Activated CD4-positive, alpha-beta T cell treated with anti-CD3 and anti-CD28 coated beads, Interleukin-2, amount 10 ng/mL, durations not matched to agents 24 days and 14 days (primary cell): ENCODE data around the gene SANBR. TPM values are rescaled to one million over a fixed set of nuclear protein-coding genes. Genes with fewer than 3 reads are reported as not detected.
"Not testable (repeated sequence)": the region's sequence is repeated elsewhere in the genome, so short reads cannot be mapped to it uniquely, and the experiment has no call there.

ENCODE experiments used
- DNase-seq: peaks from one replicate; pipeline ENCODE4 v3.0.0; 2022
- H3K27ac Mint-ChIP-seq: one replicate; pipeline ENCODE4 v1.8.0; 2022; ENCODE audit warnings: mild to moderate bottlenecking, mixed read lengths
- H3K27me3 Mint-ChIP-seq: one replicate; pipeline ENCODE4 v1.8.0; 2022; ENCODE audit warnings: mixed read lengths
- H3K36me3 Mint-ChIP-seq: one replicate; pipeline ENCODE4 v1.8.0; 2022; ENCODE audit warnings: low read depth, mild to moderate bottlenecking, mixed read lengths
- H3K4me1 Mint-ChIP-seq: one replicate; pipeline ENCODE4 v1.8.0; 2021; ENCODE audit warnings: mixed read lengths
- H3K4me3 Mint-ChIP-seq: one replicate; pipeline ENCODE4 v1.8.0; 2022; ENCODE audit warnings: mild to moderate bottlenecking, moderate library complexity, mixed read lengths
- H3K9me3 Mint-ChIP-seq: one replicate; pipeline ENCODE4 v1.8.0; 2021; ENCODE audit warnings: mixed read lengths
- intact Hi-C: fragments of 100-400 bp; cut with micrococcal nuclease; formaldehyde crosslinking; loops from one replicate; pipeline ENCODE4 v1.15.1; 2023
- total RNA-seq: library from RNA; stranded (reverse); gene quantifications from 2 replicates; pipeline ENCODE4 v1.2.3, GENCODE V29; 2022

SANBR gene
- 3.1 and 3.4 TPM in 2 replicates for total RNA-seq

GRCh38 chr2:61065714-61066709, at the start of gene SANBR:
Gene SANBR, plus strand, starts transcription at chr2:61065871. Its CDS starts 4,480 bp downstream, at chr2:61070351.
- H3K27ac Mint-ChIP-seq = peak within 1 kb of the TSS; percentile 80
- H3K4me3 Mint-ChIP-seq = peak within 1 kb of the TSS; percentile 84

GRCh38 chr2:61015976-61016375, 49.7 kb upstream of the SANBR start:
- peaks cover 10% of the 10 kb centered on the region for H3K36me3 Mint-ChIP-seq
- intact Hi-C loops = loop anchor here (1.0 to 10.0 kb wide), 6 partner anchors 39 to 1289 kb away; no protein-coding TSS in a partner anchor
- no peaks in the 10 kb centered on the region for H3K9me3 Mint-ChIP-seq
- no peak for DNase-seq
- peak overlapping the region; percentile 99 for H3K4me3 Mint-ChIP-seq
- peaks cover 32% of the 10 kb centered on the region for H3K4me1 Mint-ChIP-seq
- no peak overlapping the region for H3K27ac Mint-ChIP-seq
- H3K27me3 Mint-ChIP-seq = no peaks in the 10 kb centered on the region

More at GRCh38 chr2:61065714-61066709, at the start of gene SANBR:
- peaks cover 3% of the 10 kb centered on the region for H3K36me3 Mint-ChIP-seq
- intact Hi-C loops = loop anchor here (1.0 to 5.0 kb wide), 5 partner anchors 49 to 1641 kb away; partner anchors contain the start of genes EHBP1, PAPOLG, PEX13 and XPO1
- H3K27me3 Mint-ChIP-seq = peaks cover 1% of the 10 kb centered on the region
- DNase-seq = peak; percentile 97
- H3K9me3 Mint-ChIP-seq = no peaks in the 10 kb centered on the region
- H3K4me1 Mint-ChIP-seq = peaks cover 8% of the 10 kb centered on the region

GRCh38 chr2:61016392-61017002, 49.2 kb upstream of the SANBR start:
- H3K9me3 Mint-ChIP-seq = no peaks in the 10 kb centered on the region
- peaks cover 12% of the 10 kb centered on the region for H3K36me3 Mint-ChIP-seq
- peak overlapping the region; percentile 99 for H3K4me3 Mint-ChIP-seq
- H3K27ac Mint-ChIP-seq = peak overlapping the region; percentile 99
- H3K4me1 Mint-ChIP-seq = peaks cover 32% of the 10 kb centered on the region
- intact Hi-C loops = loop anchor here (1.0 to 10.0 kb wide), 11 partner anchors 40 to 1288 kb away; partner anchors contain the start of genes PAPOLG, SANBR and XPO1
- no peaks in the 10 kb centered on the region for H3K27me3 Mint-ChIP-seq
- no peak for DNase-seq

GRCh38 chr2:61017003-61017555, 48.6 kb upstream of the SANBR start:
- Mint-ChIP-seq H3K4me1 (peaks cover 32% of the 10 kb centered on the region), H3K9me3 (no peaks in the 10 kb centered on the region), H3K27me3 (no peaks in the 10 kb centered on the region), H3K4me3 (peak overlapping the region; percentile 99), H3K27ac (peak overlapping the region; percentile 99), H3K36me3 (peaks cover 17% of the 10 kb centered on the region)
- DNase-seq = peak; percentile 92
- intact Hi-C loops = loop anchor here (1.0 to 10.0 kb wide), 10 partner anchors 40 to 1288 kb away; partner anchors contain the start of genes PAPOLG, SANBR and XPO1

- Mint-ChIP-seq H3K27ac (peak within 1 kb of the TSS; percentile 99), H3K4me3 (peak within 1 kb of the TSS; percentile 99), H3K9me3 (no peaks in the 10 kb centered on the region), H3K27me3 (no peaks in the 10 kb centered on the region), H3K4me1 (peaks cover 28% of the 10 kb centered on the region), H3K36me3 (peaks cover 21% of the 10 kb centered on the region)
- intact Hi-C loops = loop anchor here (1.0 to 10.0 kb wide), 10 partner anchors 41 to 1287 kb away; partner anchors contain the start of genes PAPOLG, SANBR and XPO1
- DNase-seq = peak; percentile 91
These were observed 47.9 kb upstream of the SANBR start, which contains the start of the genes PEX13 and PUS10 for GRCh38 chr2:61017556-61018317. Gene PEX13, plus strand, starts transcription at chr2:61017720. Its CDS starts 40 bp downstream, at chr2:61017760. Gene PUS10, minus strand, starts transcription at chr2:61018255. Its CDS starts 6,365 bp downstream, at chr2:61011890.

- intact Hi-C loops = loop anchor here (5.0 to 10.0 kb wide), 2 partner anchors 744 to 1286 kb away; no protein-coding TSS in a partner anchor
- Mint-ChIP-seq H3K9me3 (no peaks in the 10 kb centered on the region), H3K27ac (peak overlapping the region; percentile 99), H3K4me3 (peak overlapping the region; percentile 99), H3K27me3 (no peaks in the 10 kb centered on the region), H3K4me1 (peaks cover 27% of the 10 kb centered on the region), H3K36me3 (peaks cover 24% of the 10 kb centered on the region)
- no peak for DNase-seq
These were observed 47.3 kb upstream of the SANBR start for GRCh38 chr2:61018318-61018755.

- Mint-ChIP-seq H3K9me3 (no peaks in the 10 kb centered on the region), H3K36me3 (peaks cover 29% of the 10 kb centered on the region), H3K4me3 (peak overlapping the region; percentile 99), H3K4me1 (peaks cover 30% of the 10 kb centered on the region), H3K27me3 (no peaks in the 10 kb centered on the region), H3K27ac (no peak overlapping the region)
- no peak for DNase-seq
- intact Hi-C loops = loop anchor here (5.0 to 10.0 kb wide), 2 partner anchors 744 to 1286 kb away; no protein-coding TSS in a partner anchor
These were observed 46.9 kb upstream of the SANBR start for GRCh38 chr2:61018798-61019197.

GRCh38 chr2:61021228-61021660, 44.4 kb upstream of the SANBR start:
- Mint-ChIP-seq H3K4me1 (peaks cover 28% of the 10 kb centered on the region), H3K4me3 (no peak overlapping the region), H3K27ac (no peak overlapping the region), H3K9me3 (no peaks in the 10 kb centered on the region), H3K27me3 (no peaks in the 10 kb centered on the region), H3K36me3 (peaks cover 35% of the 10 kb centered on the region)
- DNase-seq = no peak
- intact Hi-C loops = no loop called here

- Mint-ChIP-seq H3K36me3 (peaks cover 34% of the 10 kb centered on the region), H3K9me3 (no peaks in the 10 kb centered on the region), H3K27me3 (no peaks in the 10 kb centered on the region), H3K4me1 (peaks cover 19% of the 10 kb centered on the region), H3K4me3 (no peak overlapping the region), H3K27ac (no peak overlapping the region)
- intact Hi-C loops = no loop called here
- DNase-seq = no peak
These were observed 42.0 kb upstream of the SANBR start for GRCh38 chr2:61023670-61024069.

- intact Hi-C loops = no loop called here
- no peak for DNase-seq
- Mint-ChIP-seq H3K9me3 (no peaks in the 10 kb centered on the region), H3K36me3 (peaks cover 34% of the 10 kb centered on the region), H3K4me3 (no peak overlapping the region), H3K4me1 (peaks cover 2% of the 10 kb centered on the region), H3K27me3 (no peaks in the 10 kb centered on the region), H3K27ac (no peak overlapping the region)
These were observed 36.1 kb upstream of the SANBR start for GRCh38 chr2:61029533-61029932.

GRCh38 chr2:61034592-61034991, 31.1 kb upstream of the SANBR start:
- DNase-seq, H3K27me3 Mint-ChIP-seq, H3K4me3 Mint-ChIP-seq, H3K27ac Mint-ChIP-seq, H3K4me1 Mint-ChIP-seq, intact Hi-C loops: not testable (repeated sequence)
- Mint-ChIP-seq H3K36me3 (peaks cover 60% of the 10 kb centered on the region), H3K9me3 (peaks cover 26% of the 10 kb centered on the region)

GRCh38 chr2:61036643-61037042, 29.0 kb upstream of the SANBR start:
- H3K9me3 Mint-ChIP-seq = peaks cover 26% of the 10 kb centered on the region
- H3K4me3 Mint-ChIP-seq, H3K27ac Mint-ChIP-seq, H3K27me3 Mint-ChIP-seq, intact Hi-C loops, H3K4me1 Mint-ChIP-seq, DNase-seq: not testable (repeated sequence)
- peaks cover 64% of the 10 kb centered on the region for H3K36me3 Mint-ChIP-seq
